GM06990 (cell line): ENCODE measurements around the gene BFSP2.

Source experiments
- DNase-seq: peaks from one replicate; pipeline ENCODE4 v3.0.0-alpha.2; 2011; ENCODE audit not compliant: insufficient read length; ENCODE audit errors: extremely low read depth
- H3K27me3 ChIP-seq: replicated peaks from 2 replicates; pipeline ENCODE4 v1.6.0; 2011; ENCODE audit warnings: low read length; ENCODE audit not compliant: control insufficient read depth, insufficient read depth
- H3K36me3 ChIP-seq: 2 replicates; pipeline ENCODE4 v1.5.1; 2011; ENCODE audit warnings: low read length; ENCODE audit not compliant: control insufficient read depth, insufficient read depth
- H3K4me3 ChIP-seq: replicated peaks from 2 replicates; pipeline ENCODE4 v1.5.1; 2011; ENCODE audit warnings: low read depth, mild to moderate bottlenecking, control low read depth, low read length
- CTCF ChIP-seq: IDR thresholded peaks from 2 replicates; pipeline ENCODE4 v1.5.1; 2011; ENCODE audit warnings: low read length, control low read depth, mild to moderate bottlenecking, inconsistent platforms; ENCODE audit not compliant: insufficient read depth, poor library complexity, severe bottlenecking

The BFSP2 gene

GRCh38 chr3:133424937-133425869, 25.3 kb downstream of the BFSP2 start:
- Histone ChIP-seq H3K36me3 (no peaks in the 10 kb centered on the region), H3K27me3 (no peaks in the 10 kb centered on the region), H3K4me3 (no peak overlapping the region)
- TF ChIP-seq CTCF, result no peak
- peak; percentile 42 for DNase-seq

GRCh38 chr3:133425898-133426297, 26.0 kb downstream of the BFSP2 start:
- Histone ChIP-seq H3K4me3 (no peak overlapping the region), H3K36me3 (no peaks in the 10 kb centered on the region), H3K27me3 (no peaks in the 10 kb centered on the region)
- no peak for TF ChIP-seq CTCF
- DNase-seq, result peak; percentile 48

GRCh38 chr3:133426721-133427120, 26.9 kb downstream of the BFSP2 start:
- no peak for TF ChIP-seq CTCF
- no peaks in the 10 kb centered on the region for H3K27me3 ChIP-seq
- H3K36me3 ChIP-seq, result no peaks in the 10 kb centered on the region
- DNase-seq, result no peak
- no peak overlapping the region for H3K4me3 ChIP-seq

GRCh38 chr3:133428552-133428951, 28.7 kb downstream of the BFSP2 start:
- TF ChIP-seq CTCF, result no peak
- Histone ChIP-seq H3K36me3 (no peaks in the 10 kb centered on the region), H3K27me3 (no peaks in the 10 kb centered on the region), H3K4me3 (no peak overlapping the region)
- DNase-seq, result no peak

- H3K4me3 ChIP-seq, result no peak overlapping the region
- no peak for DNase-seq
- H3K27me3 ChIP-seq, result no peaks in the 10 kb centered on the region
- H3K36me3 ChIP-seq, result no peaks in the 10 kb centered on the region
- no peak for TF ChIP-seq CTCF
These were observed 29.2 kb downstream of the BFSP2 start for GRCh38 chr3:133429063-133429462.
